GM19239 (cell line): ENCODE measurements around the gene DPYSL4.
A peak's percentile ranks its signal among the peaks of the same experiment; 100 is the strongest.

Experiments used
- DNase-seq: peaks from one replicate; pipeline ENCODE4 v3.0.0; 2011; ENCODE audit warnings: low spot score; ENCODE audit not compliant: insufficient read length
- FAIRE-seq: peaks from 2 replicates; lab custom pipeline; 2011; peaks lifted over from hg19 to GRCh38; lab: Jason Lieb, UNC

Gene DPYSL4

GRCh38 chr10:132222726-132223125 lies 36.0 kb downstream of the DPYSL4 start:
- DNase-seq (no peak), FAIRE-seq (no peak)

- peak; percentile 88 for FAIRE-seq
- DNase-seq, result peak; percentile 92
Measured at GRCh38 chr10:132223156-132223590, 36.4 kb downstream of the DPYSL4 start.

GRCh38 chr10:132223611-132224342 lies 37.0 kb downstream of the DPYSL4 start:
- no peak for FAIRE-seq
- DNase-seq, result no peak

DNA sequence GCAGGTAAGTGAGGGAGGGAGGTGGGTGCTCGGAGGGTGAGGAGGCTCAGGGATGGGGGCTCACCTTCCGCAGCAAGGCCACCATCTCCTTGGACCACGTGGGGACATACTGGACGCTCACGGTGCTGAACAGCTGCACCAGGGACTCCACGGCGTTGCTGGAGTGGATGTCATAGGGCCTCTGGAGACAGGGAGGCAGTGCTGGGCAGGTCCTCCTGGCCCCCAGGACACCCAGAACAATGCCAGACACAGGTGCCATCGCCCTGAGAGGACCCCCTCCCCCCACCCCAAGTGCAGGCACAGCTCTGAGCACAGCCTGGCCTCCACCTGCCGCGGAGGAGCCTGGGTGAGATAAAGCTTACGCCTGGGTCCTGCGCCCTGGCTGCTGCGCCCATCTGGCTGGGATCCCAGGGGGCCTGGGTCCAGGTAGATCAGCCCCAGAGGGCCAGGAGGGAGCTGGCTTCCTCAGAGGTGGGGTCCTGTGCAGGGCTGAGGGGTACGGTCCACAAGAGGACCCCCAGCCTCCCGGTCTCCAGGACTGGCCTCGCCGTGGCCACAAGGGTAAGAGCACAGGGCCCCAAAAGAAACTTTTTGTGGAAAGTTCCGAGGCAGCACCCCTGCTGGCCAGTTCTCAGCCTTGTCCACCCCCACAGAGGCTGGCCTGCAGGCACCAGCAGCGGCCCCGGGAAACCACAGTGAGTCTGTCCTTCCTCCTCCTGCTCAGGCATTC lies 37.8 kb downstream of the DPYSL4 start:
- FAIRE-seq, result no peak
- DNase-seq, result no peak

DNA sequence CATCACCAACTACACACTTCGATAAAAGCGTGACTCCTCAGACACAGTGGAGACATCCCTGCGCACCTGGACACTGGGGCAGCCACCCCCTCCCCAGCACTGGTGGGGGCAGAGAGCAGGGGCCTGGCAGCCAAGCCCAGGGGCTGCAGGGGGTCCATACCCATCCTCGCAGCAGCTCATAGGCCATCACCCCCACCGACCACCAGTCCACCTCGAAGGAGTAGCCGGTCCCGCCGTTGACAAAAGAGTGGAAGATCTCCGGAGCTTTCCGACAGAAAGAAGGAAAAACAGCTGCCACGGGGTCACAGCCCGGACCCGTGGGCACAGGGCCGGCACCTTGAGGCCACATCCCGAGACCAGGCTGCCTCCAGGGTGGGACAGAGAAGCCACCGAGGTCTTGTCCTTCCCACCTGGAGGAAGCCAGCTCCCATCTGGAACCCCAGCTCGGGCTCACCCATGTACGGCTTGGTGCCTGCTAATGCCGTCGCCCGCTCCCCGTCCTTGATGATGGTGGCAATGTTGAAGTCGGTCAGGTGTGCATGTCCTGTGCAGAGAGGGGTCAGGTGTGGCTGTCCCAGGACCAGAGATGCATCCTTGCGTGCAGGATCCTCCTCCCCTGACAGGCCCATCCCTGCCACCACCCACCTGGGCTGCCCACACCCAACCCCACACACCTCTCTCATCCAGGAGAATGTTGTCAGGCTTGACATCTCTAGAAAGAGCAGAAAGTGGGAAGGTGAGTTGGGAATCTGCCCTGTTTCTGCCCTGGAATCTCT lies 38.5 kb downstream of the DPYSL4 start:
- FAIRE-seq, result no peak

DNA sequence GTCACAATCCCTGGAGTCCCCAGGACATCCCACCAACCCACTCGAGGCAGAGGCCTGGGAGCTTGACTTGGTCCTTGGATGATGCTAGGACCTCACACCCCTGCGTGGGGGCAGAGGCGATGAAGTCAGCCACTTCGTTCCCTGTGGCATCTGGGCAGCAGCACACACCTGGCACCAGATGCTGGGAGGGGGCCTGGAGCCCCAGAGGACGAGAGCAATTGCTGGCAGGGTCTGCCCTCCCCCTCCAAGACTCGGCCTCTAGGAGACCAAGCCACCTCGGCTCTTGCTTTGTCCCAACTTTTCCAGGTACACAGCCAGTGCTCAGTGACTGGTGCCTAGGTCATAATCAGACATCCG lies 39.1 kb downstream of the DPYSL4 start:
- FAIRE-seq (no peak), DNase-seq (no peak)

More for the DNA sequence above, 38.5 kb downstream of the DPYSL4 start:
- DNase-seq, result no peak

DNA sequence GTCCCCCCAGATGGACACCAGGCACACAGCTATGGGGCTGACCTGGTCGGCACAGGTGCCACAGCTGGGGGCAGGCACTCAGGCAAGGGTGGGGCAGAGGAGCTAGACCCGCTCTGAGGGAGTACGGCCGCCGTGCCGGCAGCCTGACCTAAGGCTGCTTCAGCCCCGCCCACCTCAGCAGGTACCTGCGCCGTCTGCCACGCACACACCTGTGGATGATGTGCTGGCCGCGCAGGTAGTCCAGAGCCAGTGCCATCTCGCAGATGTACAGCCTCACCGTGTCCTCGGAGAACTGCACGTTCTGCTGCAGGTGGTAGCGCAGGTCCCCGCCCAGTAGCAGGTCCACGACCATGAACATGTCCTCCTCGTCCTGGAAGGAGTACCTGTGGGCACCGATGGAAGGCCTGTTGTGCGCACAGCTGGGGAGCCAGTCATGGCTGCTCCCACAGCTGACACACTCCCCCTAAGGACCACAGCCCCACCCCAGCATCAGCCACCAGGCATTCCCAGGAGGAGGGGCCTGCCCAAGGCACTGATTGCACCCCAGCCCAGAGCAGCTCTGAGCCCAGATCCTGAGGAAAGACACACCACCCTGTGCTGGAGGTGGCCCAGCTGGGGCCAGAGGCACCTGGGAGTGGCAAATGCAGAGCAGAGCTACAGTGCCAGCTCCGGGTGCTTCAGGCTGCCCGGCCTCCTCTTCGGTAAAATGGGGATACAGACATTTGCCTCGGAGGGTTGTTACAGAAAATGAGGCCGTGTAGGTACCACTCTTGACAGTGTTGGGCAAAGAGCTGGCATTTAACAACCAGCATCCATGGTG lies 40.0 kb downstream of the DPYSL4 start:
- no peak for DNase-seq
- no peak for FAIRE-seq

GRCh38 chr10:132227851-132228390 lies 41.2 kb downstream of the DPYSL4 start:
- FAIRE-seq, result no peak
- no peak for DNase-seq

DNA sequence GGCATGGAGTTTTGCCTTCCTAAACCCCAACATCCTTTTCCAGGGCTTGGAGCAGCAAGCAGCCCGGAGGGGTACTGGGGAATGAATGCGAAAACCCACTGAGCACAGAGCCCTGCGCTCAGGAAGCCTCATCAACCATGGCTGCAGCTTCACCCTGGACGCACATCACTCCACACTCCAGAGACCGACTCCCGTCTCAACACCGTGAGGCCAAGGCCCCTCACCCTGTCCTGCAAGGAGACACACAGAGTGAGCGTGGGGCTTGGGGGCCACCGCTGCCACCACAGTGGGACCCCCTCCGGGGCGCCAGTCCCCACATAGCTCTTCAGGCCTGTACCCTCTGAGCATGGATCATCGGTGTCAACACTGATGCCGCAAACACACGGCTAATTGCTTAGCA lies 41.9 kb downstream of the DPYSL4 start:
- DNase-seq, result no peak
- FAIRE-seq, result no peak

DNA sequence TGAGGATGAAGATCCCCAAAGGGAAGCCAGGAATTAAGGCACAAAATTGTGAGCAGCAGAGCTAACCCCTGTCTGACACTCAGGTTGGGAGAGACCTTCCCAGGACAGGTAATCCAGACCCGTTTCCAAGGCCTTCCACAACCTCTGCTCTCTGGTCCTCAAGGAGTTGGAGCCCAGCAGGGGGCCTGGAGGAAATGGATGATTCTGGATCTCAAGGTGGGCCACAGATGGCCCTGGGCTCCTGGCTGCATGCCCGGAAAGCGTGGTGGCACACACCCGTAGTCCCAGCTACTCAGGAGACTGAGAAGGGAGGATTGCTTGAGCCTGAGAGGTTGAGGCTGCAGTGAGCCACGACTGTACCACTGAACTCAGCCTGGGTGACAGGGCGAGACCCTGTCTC lies 42.3 kb downstream of the DPYSL4 start:
- no peak for FAIRE-seq

GRCh38 chr10:132229834-132230556 lies 43.2 kb downstream of the DPYSL4 start:
- peak; percentile 93 for DNase-seq
- FAIRE-seq, result peak; percentile 70

More for the DNA sequence above, 42.3 kb downstream of the DPYSL4 start:
- no peak for DNase-seq

GRCh38 chr10:132230557-132231210 lies 43.9 kb downstream of the DPYSL4 start:
- FAIRE-seq (no peak), DNase-seq (no peak)

GRCh38 chr10:132231656-132232022 lies 44.9 kb downstream of the DPYSL4 start:
- no peak for FAIRE-seq
- no peak for DNase-seq

DNA sequence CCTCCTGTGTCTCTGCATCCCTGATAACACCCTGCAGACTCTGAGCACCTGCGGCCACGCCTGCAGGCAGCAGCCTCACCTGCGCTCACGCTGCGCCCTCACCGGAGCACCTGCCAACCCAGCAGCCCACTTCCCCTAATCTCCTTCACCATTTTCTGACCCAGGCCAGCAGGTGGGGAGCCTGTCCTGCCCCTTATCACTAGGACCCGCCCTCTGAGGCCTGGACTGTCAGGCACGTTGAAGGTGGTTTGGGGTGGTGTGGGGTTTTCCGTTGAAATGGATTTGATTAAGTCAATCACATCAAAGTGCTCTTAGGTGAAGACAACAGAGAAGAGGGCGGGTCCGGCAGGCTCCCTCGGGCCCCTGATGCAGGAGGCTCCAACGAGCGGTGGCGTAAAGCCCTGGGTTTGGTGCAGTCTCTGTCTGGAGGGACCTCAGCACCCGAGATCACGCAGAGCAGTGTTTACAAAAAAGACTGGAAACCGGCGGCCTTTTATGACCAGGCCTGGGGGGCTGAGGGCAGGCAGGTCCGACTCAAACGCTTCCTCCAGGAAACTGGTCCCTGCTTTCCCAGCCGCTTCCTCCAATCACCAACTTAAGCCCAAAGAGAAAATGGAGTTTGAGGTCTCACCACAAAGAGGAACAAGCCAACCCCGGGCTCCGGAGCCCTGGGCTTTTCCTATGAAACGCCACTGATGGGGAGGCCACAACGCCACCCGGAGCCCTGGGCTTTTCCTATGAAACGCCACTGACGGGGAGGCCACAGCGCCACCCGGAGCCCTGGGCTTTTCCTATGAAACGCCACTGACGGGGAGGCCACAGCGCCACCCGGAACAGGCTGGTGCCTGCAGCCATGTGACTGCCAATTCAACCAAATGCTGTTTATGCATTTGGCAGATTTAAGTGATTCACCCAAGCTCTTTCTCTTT lies 45.5 kb downstream of the DPYSL4 start:
- DNase-seq (no peak), FAIRE-seq (peak; percentile 90)

- DNase-seq (no peak), FAIRE-seq (no peak)
Measured at GRCh38 chr10:132232981-132233380, 46.2 kb downstream of the DPYSL4 start.

GRCh38 chr10:132233501-132234085 lies 46.8 kb downstream of the DPYSL4 start:
- DNase-seq, result no peak
- no peak for FAIRE-seq

DNA sequence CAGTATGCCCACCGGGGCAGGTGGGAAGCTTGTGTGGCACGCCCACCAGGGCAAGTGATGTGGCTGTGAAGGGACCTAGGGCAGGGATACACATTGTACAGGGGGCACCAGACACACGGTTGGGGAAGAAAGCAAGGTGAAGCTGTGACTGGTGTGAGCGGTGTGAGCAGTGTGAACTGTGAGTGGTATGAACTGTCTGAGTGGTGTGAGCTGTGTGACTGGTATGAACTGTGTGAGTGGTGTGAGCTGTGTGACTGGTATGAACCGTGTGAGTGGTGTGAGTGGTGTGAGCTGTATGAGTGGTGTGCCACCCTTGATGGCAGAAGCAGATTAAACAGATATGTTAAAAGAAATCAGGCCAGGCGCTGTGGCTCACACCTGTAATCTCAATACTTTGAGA lies 48.1 kb downstream of the DPYSL4 start:
- DNase-seq (no peak), FAIRE-seq (no peak)
